DMS 273 (cell line): ENCODE measurements around the gene TCAF1.

Source experiments
- DNase-seq: peaks from one replicate; lab custom pipeline; 2025; ENCODE audit not compliant: unreplicated experiment; lab: John Stamatoyannopoulos, UW

Gene TCAF1

DNA sequence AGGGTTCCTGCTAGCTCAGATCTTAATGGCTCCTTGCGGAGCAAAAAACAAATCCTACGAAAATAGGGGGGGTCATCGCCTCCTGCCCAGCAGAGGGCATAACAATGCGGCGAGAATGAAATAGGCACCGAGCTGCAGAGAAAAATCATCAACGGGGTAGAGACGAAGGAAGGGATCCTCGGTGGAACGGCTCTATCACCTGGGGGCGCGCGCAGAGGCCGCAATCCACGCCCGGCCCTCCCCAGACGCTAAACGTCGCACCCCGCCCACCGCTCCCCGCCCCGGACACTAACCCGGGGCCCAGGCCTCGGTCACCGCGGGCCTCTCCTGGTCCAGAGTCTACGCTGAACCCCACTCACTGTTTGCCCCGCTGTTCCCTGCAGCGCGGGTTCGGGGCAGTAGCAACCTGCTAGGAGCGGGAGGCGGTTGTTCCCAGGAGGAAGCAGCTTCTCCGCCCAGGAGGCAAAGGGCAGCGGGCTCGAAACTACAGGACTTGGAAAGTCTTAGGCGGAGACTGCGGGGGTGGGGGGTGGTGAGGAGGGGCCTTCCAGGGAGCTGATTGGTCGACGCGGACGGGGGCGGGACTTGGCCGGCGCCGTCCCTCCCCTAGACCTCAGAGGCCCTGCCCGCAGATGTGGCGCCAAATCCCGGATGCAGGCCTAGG lies at the start of gene TCAF1:
Gene TCAF1, minus strand, starts transcription at position 509 of the 664 bp plus-strand sequence. CDS start 25,568 bp downstream, outside the sequence.
- peak; percentile 99 for DNase-seq

- DNase-seq = no peak
Measured at GRCh38 chr7:143948733-143949132, 46.8 kb upstream of the TCAF1 start.

- DNase-seq = no peak
Measured at GRCh38 chr7:143947111-143947510, 45.1 kb upstream of the TCAF1 start.

DNA sequence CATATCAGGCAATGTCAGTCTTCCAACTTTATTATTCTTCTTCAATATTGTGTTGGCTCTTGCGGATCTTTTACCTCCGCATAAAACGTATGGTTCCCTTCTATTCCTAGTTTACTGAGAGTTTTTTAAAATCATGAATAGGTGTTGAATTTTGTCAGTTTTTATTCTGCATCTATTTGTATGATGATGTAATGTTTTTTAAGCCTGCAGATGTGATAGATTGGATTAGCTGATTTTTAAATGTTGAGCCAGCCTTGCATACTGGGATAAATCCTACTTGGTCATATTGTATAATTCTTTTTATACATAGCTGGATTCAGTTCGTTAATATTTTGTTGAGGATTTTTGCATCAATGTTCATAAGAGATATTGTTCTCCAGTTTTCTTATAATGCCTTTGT lies 43.4 kb upstream of the TCAF1 start:
- DNase-seq = no peak

DNA sequence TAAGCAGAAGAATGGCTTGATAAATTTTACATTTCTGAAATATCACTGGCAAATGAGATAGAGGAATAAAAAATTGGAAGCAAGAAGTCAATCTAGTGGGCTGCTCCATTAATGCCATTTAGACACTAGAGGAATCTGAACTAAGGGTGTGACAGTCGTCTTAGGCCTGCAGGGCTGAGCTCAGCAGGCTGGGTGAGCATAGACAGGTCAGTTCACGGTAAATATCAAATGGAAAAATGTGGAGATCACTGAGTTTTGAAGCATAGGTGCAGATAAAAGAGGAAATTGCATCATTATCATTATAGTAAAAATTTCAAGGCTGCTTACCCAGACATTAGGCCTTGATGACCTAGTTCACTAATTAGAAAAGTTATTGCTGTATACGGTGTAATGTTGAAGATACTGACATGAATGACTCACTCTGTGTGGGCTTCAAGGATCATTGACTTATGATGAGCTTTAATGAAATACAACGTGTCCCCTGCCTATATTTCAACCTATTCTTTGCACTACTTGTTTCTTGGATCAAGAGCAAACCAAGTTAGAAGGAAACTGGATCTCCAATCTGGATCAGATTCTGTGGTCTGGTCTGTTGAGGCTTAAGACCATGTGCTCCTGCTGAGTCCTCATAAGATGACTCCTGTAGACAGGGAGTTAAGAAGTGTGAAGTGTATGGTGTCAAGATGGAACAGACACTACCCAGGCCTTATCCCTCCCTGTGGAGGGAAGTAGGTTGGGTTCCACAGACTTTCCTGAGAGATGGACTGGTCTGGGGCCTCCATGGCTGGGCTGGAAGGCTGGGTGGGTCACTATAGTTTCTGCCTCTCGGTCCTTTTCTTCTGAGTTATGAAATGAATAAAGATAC lies 36.6 kb upstream of the TCAF1 start:
- no peak for DNase-seq

GRCh38 chr7:143936087-143937009 lies 34.4 kb upstream of the TCAF1 start:
- DNase-seq = no peak

- no peak for DNase-seq
Measured at GRCh38 chr7:143934526-143935325, 32.8 kb upstream of the TCAF1 start, which contains the start of gene OR2F2. Gene OR2F2 (plus strand): TSS chr7:143935233. CDS start chr7:143935233, 0 bp downstream.

DNA sequence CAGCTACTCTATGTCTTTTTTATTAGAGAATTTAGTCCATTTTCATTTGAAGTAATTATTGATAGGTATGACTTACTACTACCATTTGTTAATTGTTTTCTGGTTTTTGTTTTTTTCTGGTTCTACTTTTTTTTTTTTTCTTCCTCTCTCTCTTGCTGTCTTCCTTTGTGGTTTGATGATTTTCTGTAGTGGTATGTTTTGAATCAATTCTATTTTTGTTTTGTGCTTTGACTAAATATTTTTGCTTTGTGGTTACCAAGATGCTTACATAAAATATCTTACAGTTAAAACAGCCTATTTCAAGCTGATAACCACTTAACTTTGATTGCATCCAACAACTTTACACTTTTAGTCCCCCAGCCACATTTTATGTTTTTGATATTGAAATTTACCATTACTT lies 29.8 kb upstream of the TCAF1 start:
- DNase-seq = no peak

- DNase-seq = no peak
Measured at GRCh38 chr7:143929224-143929920, 27.4 kb upstream of the TCAF1 start.

DNA sequence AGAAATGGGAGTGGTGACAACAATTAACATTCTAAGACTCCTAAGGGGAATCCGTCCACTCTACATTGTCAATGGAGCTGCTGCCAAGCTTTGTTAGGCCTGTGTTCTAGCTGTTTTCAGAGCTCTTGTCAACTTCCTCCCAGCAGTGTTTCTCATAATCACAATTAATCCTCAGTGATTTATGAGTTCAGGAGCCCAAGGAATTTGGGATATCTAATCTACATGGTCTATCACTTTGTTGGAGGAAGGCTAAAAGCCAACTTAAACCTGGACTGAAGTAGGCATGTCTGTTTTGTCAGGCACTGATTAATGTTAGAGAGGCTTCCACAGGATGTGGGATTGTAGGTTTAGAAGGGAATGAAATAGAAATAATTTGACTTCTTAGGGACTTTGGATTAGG lies 22.9 kb upstream of the TCAF1 start:
- DNase-seq = no peak

GRCh38 chr7:143914938-143915652 lies 13.1 kb upstream of the TCAF1 start:
- no peak for DNase-seq

DNA sequence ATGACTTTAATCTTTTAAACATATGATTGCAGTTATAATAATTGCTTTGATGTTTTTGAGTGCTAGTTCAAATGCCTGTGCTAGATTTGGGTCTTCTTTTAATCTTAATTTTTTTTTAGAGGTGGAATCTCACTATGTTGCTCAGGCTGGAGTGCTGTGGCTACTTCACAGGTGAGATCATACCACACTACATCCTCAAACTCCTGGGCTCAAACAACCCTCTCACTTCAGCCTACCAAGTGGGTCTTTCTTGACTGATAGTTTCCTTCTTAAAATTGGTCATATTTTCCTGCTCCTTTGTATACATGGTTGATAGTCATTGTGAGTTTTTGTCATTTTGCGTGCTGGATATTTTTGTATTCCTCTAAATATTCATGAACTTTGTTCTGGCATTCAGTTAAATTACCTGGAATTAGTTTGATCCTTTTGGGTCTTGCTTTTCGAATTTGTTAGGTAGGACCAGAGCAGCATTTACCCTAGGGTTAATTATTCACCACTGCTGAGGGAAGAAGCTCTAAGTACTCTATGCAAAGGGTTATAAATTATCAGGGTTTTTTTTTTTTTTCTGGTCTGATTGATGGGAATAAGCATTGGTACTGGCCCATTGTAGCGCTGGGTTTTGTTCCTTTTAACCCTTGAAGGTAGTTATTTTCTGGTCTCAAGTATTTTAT lies 12.1 kb upstream of the TCAF1 start:
- DNase-seq = no peak

GRCh38 chr7:143910473-143911248 lies 8.7 kb upstream of the TCAF1 start:
- no peak for DNase-seq

DNA sequence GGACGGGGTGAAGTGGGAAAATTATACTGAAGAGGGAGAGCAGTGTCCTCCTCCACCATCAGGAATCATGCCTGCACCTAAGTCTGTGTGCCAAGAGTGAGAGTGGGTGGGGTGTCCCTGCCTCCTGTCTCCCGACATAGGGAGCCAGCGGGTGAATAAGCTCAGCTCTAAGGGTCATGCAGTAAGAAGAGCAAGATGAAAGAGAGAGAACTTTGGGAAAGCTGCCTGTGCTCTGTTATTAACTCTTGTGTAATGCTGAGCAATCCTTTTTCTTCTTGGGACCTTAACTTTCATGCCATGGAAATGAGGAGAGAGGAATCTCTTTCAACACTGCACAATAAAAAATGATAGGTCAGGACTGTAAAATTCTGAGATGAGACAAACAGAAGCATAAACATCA lies 7.9 kb upstream of the TCAF1 start:
- DNase-seq = no peak

DNA sequence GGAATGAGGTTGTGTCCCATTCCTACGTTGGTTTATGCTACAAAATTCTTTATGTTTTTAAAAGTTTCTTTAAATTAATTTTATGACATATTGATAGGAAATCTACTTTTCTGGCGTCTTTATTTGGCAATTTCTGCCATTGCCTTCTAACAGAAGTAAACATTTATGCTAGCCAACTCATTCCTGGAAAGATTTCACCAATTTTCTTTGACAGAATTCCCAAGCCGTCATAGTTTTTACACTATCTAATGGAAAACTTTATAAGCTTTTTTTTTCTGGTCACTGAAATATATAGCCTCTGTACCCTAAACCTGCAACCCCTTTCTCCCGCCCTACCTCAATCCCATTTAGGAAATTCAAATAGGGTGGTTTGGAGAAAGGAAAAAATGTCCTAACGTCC lies 6.1 kb upstream of the TCAF1 start:
- no peak for DNase-seq

- no peak for DNase-seq
Measured at GRCh38 chr7:143906895-143907294, 4.9 kb upstream of the TCAF1 start.

DNA sequence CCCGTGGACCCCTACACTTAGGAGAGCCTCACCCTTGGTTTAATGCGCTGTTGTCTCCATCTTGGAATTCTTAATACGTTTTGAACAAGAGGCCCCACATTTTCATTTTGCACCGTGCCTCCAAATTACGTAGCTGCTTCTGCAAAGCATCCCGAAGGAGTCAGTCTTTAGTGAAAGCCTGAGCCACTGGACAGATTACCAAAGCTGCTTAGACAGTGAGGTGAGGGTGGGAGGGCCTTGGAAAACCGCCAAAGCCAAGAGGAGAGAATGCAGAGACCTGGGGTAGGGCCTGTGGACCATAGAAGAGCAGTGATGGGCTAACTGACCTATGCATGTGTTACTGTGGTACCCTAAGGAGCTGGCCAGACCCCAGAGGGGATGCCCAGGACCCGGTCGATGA lies 4.2 kb upstream of the TCAF1 start:
- DNase-seq = no peak

DNA sequence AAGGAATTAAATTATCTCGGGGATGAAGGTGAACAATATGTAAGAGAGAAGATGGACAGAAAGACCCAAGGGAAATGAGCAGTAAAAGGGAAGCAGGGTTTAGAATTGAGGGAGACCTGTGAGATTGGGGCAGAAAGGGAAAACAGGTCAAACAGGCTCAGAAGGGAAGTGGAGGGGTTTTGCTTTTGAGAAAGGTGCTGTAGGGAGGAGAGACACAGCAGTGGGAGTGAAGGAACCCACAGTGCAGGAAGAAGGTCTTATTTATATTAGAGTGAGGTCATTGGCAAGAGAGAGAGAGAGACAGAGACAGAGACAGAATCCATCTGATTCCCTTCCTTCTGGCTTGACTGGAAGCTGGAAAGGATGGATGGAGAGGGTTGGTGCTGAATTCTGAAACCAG lies 3.5 kb upstream of the TCAF1 start:
- no peak for DNase-seq
